HG03045 (cell line): ENCODE measurements around the gene PDCD10.

ENCODE experiments used
- ATAC-seq: cut with Tn5 transposase; IDR thresholded peaks from one replicate; pipeline ENCODE4 v1.9.1; 2021; ENCODE audit warnings: mild to moderate bottlenecking, moderate library complexity; ENCODE audit not compliant: unreplicated experiment

PDCD10 gene

DNA sequence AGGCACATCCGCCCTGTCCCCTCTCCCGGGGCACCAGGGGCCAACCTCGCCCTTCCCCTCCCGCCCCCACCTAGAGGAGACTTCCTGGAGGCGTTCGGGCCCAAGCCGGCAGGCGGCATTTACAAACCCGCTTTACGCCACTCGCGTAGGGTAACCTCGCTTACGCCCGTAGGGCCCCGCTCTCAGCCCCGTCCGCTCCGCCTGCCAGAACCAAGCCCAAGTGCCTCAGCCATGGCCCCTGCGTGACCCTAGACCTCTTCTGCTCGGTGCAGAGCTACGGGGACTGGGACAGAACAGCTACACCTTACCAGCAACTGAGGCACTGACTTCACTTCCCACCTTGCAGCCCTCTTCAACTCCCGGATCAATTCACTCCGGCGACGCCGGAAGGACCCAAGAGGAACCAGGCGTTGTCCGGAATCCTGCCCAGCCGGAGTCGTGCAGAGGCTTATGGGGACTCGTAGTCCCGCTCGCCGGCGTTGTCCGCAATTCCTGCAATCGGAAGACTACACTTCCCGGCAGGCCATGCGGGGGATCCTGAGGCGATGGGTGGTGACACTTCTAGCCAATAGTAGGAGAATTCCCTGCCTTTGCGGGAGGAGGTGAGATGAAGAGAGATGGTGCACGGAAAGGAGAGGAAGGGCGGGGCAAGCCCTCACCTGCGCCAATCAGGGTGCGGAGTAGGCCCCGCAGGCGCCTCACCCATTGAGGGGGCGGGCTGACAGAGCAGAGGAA, at the start of gene PDCD10:
PDCD10 (minus strand) TSS at position 395 of the 735 bp plus-strand sequence. CDS start 14,735 bp downstream, outside the sequence.
- ATAC-seq, result peak; percentile 91

DNA sequence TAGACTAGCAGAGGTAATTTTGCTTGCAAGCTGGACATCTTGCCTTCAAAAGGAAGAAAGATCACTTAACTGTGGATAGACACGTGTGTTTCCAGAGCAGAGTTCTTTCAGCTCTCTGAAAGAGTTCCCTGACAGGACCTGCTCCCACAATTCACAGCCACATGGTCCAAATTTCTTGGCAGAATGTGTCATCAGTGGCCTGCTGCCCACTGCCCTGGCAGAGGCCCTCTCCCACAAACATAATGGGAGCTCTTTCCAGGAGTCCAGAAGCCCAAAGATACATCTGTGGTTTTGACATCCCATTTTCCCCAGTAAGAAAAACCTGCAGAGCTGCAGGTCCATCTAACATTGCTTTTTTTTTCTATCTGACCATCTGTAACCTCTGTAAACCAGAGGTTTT, 49.1 kb upstream of the PDCD10 start:
- ATAC-seq, result no peak

- ATAC-seq, result no peak
Measured at GRCh38 chr3:167780214-167780883, 45.7 kb upstream of the PDCD10 start.

DNA sequence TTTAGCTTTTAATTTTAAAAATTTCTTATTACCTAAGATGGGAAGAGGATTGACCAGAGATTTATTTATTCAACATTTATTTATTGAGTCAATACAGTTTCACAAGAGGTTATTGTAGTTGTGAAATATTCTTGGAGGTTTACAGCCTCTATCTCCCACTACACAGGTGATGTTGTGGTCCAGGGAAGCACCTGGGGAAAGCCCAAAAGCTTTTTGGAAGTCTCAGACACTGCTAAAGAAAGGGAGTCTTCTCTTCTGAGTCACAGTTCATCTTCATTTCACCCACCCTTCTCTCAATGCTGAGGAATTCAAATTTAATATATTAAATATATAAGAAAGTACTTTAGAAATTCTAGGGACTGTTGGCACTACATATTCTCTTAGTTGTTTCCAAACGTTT, 42.7 kb upstream of the PDCD10 start:
- no peak for ATAC-seq

GRCh38 chr3:167776066-167776685, 41.5 kb upstream of the PDCD10 start:
- no peak for ATAC-seq

GRCh38 chr3:167773584-167773983, 38.9 kb upstream of the PDCD10 start:
- ATAC-seq, result no peak

GRCh38 chr3:167772992-167773391, 38.3 kb upstream of the PDCD10 start:
- ATAC-seq, result no peak

DNA sequence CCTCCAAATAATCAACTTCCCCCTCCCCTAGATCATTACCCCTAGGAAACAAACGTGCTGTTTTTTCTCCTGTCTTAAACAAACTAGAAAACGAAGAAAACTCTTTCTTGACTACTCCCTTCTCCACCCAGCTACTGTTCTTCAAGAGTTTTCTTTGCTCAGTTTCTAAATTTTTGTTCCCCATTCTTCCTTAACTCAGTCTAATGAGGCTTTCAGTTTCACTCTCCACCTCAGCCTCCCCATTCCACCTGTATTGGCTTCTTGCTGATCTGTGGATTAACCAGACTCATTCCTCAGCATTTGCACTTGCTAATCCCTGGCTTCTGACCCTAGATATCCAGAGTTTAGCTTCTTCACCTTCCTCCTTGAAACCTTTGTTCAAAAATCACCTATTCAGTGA, 27.6 kb upstream of the PDCD10 start:
- ATAC-seq, result no peak

DNA sequence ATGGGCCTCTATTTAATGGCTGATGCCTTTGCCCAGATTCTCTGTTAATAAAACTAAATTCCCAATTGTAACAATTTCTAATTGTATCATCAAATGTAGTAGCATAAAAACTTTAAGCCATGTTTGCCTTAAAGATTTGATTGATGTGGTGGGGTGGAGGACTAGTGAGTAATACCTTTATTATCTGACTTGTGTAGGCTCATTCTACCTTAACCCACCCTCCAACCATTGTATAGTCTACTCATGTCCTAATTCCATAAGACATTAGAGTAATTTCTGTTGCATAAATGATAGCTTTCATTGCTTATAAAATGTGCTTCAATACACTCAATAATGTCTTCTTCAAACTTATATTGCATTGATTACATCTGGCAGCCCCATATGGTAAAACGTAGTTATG, 26.6 kb upstream of the PDCD10 start:
- ATAC-seq, result no peak

- ATAC-seq, result no peak
Measured at GRCh38 chr3:167754049-167754448, 19.4 kb upstream of the PDCD10 start.

DNA sequence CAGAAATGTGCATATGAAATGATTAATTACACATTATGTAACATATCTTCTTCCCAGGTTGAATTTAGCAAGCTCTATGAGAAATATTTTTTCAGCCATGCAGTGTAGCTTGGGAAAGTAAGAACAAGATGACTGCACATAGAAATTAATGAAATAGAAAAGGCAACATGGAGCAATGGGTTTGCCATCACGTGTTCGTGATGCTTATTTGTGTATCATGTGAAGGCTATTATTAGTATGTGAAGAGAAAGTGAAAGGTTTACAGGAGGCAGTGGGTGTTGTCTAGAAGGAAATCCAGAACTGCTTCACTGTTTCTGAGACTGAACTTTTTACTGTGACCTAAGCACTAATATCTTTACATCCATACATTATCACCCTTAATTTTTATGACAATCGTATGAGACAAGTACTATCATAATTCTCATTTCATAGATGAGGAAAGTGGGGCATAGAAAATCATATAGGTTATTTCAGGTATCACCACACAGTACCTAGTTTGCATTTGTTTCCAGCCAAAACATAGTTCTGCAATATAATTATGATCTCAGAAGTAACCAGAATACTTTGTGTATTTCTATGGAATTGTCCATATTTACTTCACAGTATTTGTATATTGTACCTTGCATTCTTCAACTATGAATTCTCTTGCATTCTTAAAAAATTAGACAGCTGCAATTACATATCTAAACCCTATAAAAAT, 15.7 kb upstream of the PDCD10 start:
- ATAC-seq, result peak; percentile 95

DNA sequence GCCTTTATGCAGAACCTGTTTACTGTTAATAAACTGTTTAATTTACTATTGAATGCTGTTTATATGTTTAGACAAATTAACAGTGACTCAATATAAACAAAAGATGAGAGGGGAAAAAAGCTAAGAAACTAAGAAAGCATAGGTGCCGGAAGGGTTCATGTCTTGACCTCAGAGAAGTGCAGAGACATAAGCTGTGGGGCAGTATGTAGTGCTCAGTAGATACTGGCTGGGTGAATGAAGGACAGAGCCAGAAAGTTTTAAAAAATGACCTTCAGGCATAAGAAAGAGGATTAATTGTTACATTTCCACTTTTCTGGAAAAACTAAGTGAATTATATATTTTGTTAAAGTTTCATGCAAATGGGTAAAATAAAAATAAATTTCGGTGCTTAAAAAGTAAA, 15.0 kb upstream of the PDCD10 start:
- no peak for ATAC-seq

DNA sequence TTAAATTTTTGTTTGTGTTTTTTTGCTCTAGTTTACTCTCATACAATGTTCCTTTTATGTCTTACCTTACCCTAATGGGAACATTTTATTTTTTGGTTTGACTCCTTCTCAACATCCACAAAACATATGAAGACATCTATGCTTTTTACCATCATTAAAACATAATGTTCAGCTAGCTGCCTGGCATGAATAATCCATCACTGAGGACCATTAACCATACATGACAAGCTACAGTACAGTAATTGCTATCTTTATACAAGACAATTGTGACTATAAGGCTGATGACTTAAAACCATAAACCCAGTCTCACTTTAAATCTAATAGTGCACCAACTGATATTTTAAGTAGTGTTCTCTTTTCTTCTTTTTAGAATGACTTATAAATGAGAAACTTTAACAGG, 14.5 kb upstream of the PDCD10 start:
- ATAC-seq, result no peak

DNA sequence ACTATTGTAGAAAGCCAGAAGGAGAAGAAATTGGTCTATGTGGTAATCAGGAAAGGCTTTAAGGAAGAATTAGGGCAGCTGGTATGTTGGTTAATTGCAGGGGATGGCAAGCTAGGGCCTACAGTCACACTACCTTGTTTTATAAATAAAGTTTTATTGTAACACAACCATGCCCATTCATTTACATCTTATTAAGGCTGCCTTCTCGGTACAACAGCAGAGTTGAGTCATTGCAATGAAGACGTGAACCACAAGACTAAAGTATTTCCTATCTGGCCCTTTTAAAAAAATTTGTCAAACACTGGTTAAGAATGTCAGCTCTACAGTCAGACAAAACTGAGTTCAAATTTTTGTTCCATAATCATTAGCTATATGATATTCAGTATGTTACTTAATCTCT, 9.1 kb upstream of the PDCD10 start:
- ATAC-seq, result no peak

DNA sequence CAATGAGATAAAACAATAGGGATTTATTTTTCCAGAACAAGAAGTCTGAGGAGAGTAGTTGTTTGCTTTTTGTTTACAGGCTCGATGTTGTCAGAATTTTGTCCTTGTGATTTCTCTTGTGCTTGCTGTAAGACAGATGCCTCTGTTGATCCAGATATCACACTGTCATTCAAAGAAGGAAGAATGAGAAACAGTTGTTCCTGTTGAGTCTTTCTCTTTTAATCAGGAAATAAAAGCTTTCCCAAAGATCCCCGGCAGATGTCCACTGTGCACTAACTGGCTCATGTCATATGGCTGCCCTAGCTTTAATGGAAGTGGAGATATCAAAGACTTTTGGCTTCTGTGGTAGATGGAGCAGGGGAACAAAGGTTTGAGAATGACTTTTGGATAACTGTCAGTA, 7.6 kb upstream of the PDCD10 start:
- no peak for ATAC-seq

GRCh38 chr3:167740961-167741587, 6.4 kb upstream of the PDCD10 start:
- peak; percentile 88 for ATAC-seq

DNA sequence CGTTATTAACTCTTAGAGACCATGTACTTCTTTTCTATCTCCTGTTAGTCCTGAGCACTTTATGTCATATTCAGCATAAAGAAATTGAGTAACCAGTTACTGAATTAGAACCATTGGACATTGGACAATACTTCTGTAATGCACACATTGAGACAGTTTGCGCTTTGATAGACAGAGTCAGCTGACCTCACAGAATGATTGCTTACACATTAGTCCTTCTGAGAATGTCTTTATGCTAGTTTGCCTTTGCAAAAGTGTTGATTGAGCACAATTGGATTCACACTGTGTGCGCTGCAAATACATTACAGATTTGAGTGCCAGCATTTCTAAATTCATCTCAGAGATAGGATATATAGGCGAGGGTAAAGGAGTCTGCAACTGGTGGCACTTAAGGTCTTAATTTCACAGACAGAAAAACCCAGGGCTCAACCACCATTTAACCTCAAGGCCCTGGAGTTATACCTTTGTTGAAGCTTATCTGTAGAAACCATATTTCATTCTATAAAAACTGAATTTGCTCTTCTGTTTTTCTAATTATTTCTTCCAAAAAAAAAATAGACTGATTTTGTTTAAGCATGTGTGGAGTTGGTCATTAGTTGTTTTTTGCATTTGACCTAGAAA, 4.6 kb upstream of the PDCD10 start:
- ATAC-seq, result no peak

- ATAC-seq, result no peak
Measured at GRCh38 chr3:167738037-167738436, 3.3 kb upstream of the PDCD10 start.

DNA sequence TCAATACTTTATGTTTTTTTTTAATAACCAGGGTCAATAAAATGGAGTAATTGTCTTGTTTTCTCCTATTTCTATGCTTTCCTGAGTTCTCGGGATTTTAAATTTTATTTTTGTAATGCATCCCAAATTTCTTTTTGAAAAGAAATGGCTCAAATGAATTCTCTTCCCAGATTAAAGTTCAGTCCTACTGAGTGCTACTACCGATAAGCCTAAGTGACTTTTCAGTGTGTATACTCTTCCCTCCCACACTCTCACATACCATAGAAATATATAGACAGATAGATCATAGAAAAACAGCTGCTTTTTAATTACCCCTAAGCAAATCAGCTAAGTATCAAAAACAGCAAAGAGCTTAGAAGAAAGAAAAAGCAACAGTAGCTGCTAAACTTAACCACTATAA, 2.3 kb upstream of the PDCD10 start:
- ATAC-seq, result no peak

GRCh38 chr3:167736264-167736787, 1.6 kb upstream of the PDCD10 start:
- ATAC-seq, result no peak
